HepG2 (cell line): ENCODE results near the gene NIT2. TPM values are rescaled to one million over a fixed set of nuclear protein-coding genes. Genes with fewer than 3 reads are reported as not detected.
A peak's percentile ranks its signal among the peaks of the same experiment; 100 is the strongest.

Experiments used
- ATAC-seq: fragments of 200-7000 bp; cut with Tn5 transposase; 3 replicates; pipeline ENCODE4 v1.9.1; 2020; ENCODE audit warnings: mild to moderate bottlenecking, moderate library complexity
- BruUV-seq: library from RNA; stranded (reverse); fragments of 400-500 nt; replicated peaks from 2 replicates; lab custom pipeline; 2021; lab: Mats Ljungman, UMichigan
- CTCF ChIA-PET: fragments of 300-600 bp; formaldehyde crosslinking; extraction: SDS; loops from one replicate; lab custom pipeline; 2021; ENCODE audit warnings: low total read pairs, inconsistent platforms, low intra/inter-chr PET ratio; lab: Yijun Ruan, JAX
- POLR2A ChIA-PET: fragments of 350-600 bp; sonication (Branson Sonifier 250); formaldehyde crosslinking; loops from one replicate; lab custom pipeline; 2020; ENCODE audit warnings: antibody characterized with exemption, inconsistent platforms; lab: Yijun Ruan, JAX
- DNase-seq: peaks from one replicate; pipeline ENCODE4 v3.0.0-alpha.2; 2015; ENCODE audit warnings: low spot score
- FAIRE-seq: peaks from 3 replicates; lab custom pipeline; 2011; peaks lifted over from hg19 to GRCh38; lab: Jason Lieb, UNC
- H2AFZ ChIP-seq: one replicate; pipeline ENCODE4 v1.6.1; 2011; ENCODE audit warnings: low read length, inconsistent platforms
- H3K27ac ChIP-seq: fragments of 300-600 bp; 3 replicates; pipeline ENCODE4 v1.8.0; 2011; ENCODE audit warnings: mixed run types, mild to moderate bottlenecking, mixed read lengths, low read length, inconsistent platforms; ENCODE audit not compliant: insufficient read depth; ENCODE audit errors: extremely low read length
- H3K27me3 ChIP-seq, 2 experiments: fragments of 200-600 bp in 1 of 2; 2 replicates in 1 of 2; 3 replicates in 1 of 2; pipeline versions ENCODE4 v1.6.0 to v1.8.0; 2011; ENCODE audit warnings: low read length in 2 of 2, mild to moderate bottlenecking in 2 of 2, moderate library complexity in 2 of 2, inconsistent platforms in 1 of 2; ENCODE audit not compliant: insufficient read depth in 2 of 2, control insufficient read depth in 1 of 2
- H3K36me3 ChIP-seq, 2 experiments: fragments of 200-600 bp in 1 of 2; replicated peaks in 1 of 2; 2 replicates in 1 of 2; 3 replicates in 1 of 2; pipeline versions ENCODE4 v1.5.1 to v1.8.0; 2011; ENCODE audit warnings: low read length in 2 of 2, inconsistent platforms in 1 of 2; ENCODE audit not compliant: insufficient read depth in 2 of 2, control insufficient read depth in 1 of 2
- H3K4me1 ChIP-seq: 2 replicates; pipeline ENCODE4 v1.5.1; 2012; ENCODE audit warnings: low read length, inconsistent platforms; ENCODE audit not compliant: insufficient read depth
- H3K4me2 ChIP-seq: 2 replicates; pipeline ENCODE4 v1.6.0; 2011; ENCODE audit warnings: low read depth, low read length, inconsistent platforms
- H3K4me3 ChIP-seq, 3 experiments: fragments of 200-600 bp in 1 of 3; sonication (generic), shearing (Covaris generic) in 1 of 3; replicated peaks in 1 of 3; 2 replicates each; pipeline ENCODE4 v1.5.1; 2011 to 2016; ENCODE audit warnings: low read length in 3 of 3, inconsistent platforms in 2 of 3, low read depth in 2 of 3, mild to moderate bottlenecking in 2 of 3, control low read depth in 1 of 3, mixed read lengths in 1 of 3; ENCODE audit not compliant: insufficient read depth in 1 of 3
- H3K79me2 ChIP-seq: one replicate; pipeline ENCODE4 v1.6.1; 2011; ENCODE audit warnings: low read length, inconsistent platforms; ENCODE audit not compliant: insufficient read depth
- H3K9ac ChIP-seq: 2 replicates; pipeline ENCODE4 v1.6.0; 2011; ENCODE audit warnings: mild to moderate bottlenecking, low read depth, low read length, inconsistent platforms; ENCODE audit not compliant: insufficient read depth
- H3K9me3 ChIP-seq: 2 replicates; pipeline ENCODE4 v1.5.1; 2012; ENCODE audit warnings: mild to moderate bottlenecking, low read length
- H4K20me1 ChIP-seq: 2 replicates; pipeline ENCODE4 v1.6.0; 2011; ENCODE audit warnings: inconsistent platforms, mild to moderate bottlenecking, low read length, moderate library complexity; ENCODE audit not compliant: insufficient read depth
- ELF4 ChIP-seq: sonication (generic); formaldehyde crosslinking; IDR thresholded peaks from 2 replicates; pipeline ENCODE4 v1.5.0; 2020; ENCODE audit warnings: missing genetic modification reagents, mild to moderate bottlenecking, moderate library complexity, borderline replicate concordance
- ERF ChIP-seq: IDR thresholded peaks from 2 replicates; pipeline ENCODE4 v1.6.1; 2018; ENCODE audit warnings: missing biosample characterization, missing genetic modification reagents
- ZNF138 ChIP-seq: sonication (generic); formaldehyde crosslinking; IDR thresholded peaks from 2 replicates; pipeline ENCODE4 v1.5.0; 2020; ENCODE audit warnings: mild to moderate bottlenecking, low read depth, missing genetic modification reagents
- ZNF235 ChIP-seq: sonication (generic); formaldehyde crosslinking; IDR thresholded peaks from 2 replicates; pipeline ENCODE4 v1.8.1; 2023; ENCODE audit warnings: mild to moderate bottlenecking, missing genetic modification reagents, borderline replicate concordance
- ZNF383 ChIP-seq: sonication (generic); formaldehyde crosslinking; IDR thresholded peaks from 2 replicates; pipeline ENCODE4 v1.4.0; 2020; ENCODE audit warnings: missing genetic modification reagents, mild to moderate bottlenecking, borderline replicate concordance
- ZNF552 ChIP-seq: sonication (generic); formaldehyde crosslinking; IDR thresholded peaks from 2 replicates; pipeline ENCODE4 v1.9.0; 2022; ENCODE audit warnings: missing genetic modification reagents, mild to moderate bottlenecking, borderline replicate concordance
- ZNF776 ChIP-seq: sonication (generic); formaldehyde crosslinking; IDR thresholded peaks from 2 replicates; pipeline ENCODE4 v1.4.0; 2020; ENCODE audit warnings: mild to moderate bottlenecking, missing genetic modification reagents
- ZNF816 ChIP-seq: sonication (generic); formaldehyde crosslinking; IDR thresholded peaks from 2 replicates; pipeline ENCODE4 v1.8.0; 2022; ENCODE audit warnings: missing genetic modification reagents, mild to moderate bottlenecking, borderline replicate concordance
- ZSCAN12 ChIP-seq: sonication (generic); formaldehyde crosslinking; IDR thresholded peaks from 2 replicates; pipeline ENCODE4 v1.9.0; 2021; ENCODE audit warnings: mild to moderate bottlenecking, missing genetic modification reagents
- WGBS: methylation state at CpG from one replicate; pipeline ENCODE4 v1.1.6; 2017; ENCODE audit warnings: low lambda C conversion rate; 5-methylcytosine and 5-hydroxymethylcytosine counted together
- in situ Hi-C: cut with HindIII; loops from 2 replicates; pipeline ENCODE4 v1.10.0; 2017; ENCODE audit warnings: low pct_unique_long_range_greater_than_20kb; ENCODE audit not compliant: extremely low pct_ligation_motif_present
- intact Hi-C: fragments of 100-400 bp; cut with micrococcal nuclease; formaldehyde crosslinking; loops from one replicate; pipeline ENCODE4 v1.10.0; 2022; ENCODE audit not compliant: unreplicated experiment
- polyA plus RNA-seq, 8 experiments: library from polyadenylated mRNA; depleted of rRNA in 3 of 8; stranded (reverse) in 7 of 8; unstranded in 1 of 8; fragments of >200 nt; fragmentation: Illumina TruSeq in 4 of 8; extraction: Trizol in 4 of 8; gene quantifications; 2 replicates each; pipeline versions ENCODE4 v1.2.1 to v1.2.3, GENCODE V29; 2011 to 2016; ENCODE audit warnings: low read depth in 4 of 8, missing spikeins in 1 of 8, mixed read lengths in 1 of 8; ENCODE audit not compliant: insufficient read depth in 1 of 8
- total RNA-seq, 5 experiments: library from RNA; depleted of rRNA; stranded (reverse); fragments of >200 nt; fragmentation: Illumina TruSeq; extraction: Trizol; gene quantifications; 2 replicates each; pipeline ENCODE4 v1.2.3, GENCODE V29; 2016; ENCODE audit warnings: low read depth in 1 of 5
- TF ChIP-seq, protein P1 (sequence below): sonication (generic); formaldehyde crosslinking; IDR thresholded peaks from 2 replicates; pipeline ENCODE4 v1.4.0; 2020; ENCODE audit warnings: missing genetic modification reagents, mild to moderate bottlenecking, borderline replicate concordance
- TF ChIP-seq, protein P2 (sequence below): IDR thresholded peaks from 2 replicates; pipeline ENCODE4 v1.6.1; 2016
- TF ChIP-seq, protein P3 (sequence below): sonication (generic); formaldehyde crosslinking; IDR thresholded peaks from 2 replicates; pipeline ENCODE4 v1.9.0; 2022; ENCODE audit warnings: low read depth, missing genetic modification reagents
- TF ChIP-seq, protein P4 (sequence below): sonication (generic); formaldehyde crosslinking; IDR thresholded peaks from 2 replicates; pipeline ENCODE4 v1.4.0; 2020; ENCODE audit warnings: missing genetic modification reagents
- TF ChIP-seq, protein P5 (sequence below): IDR thresholded peaks from 2 replicates; pipeline ENCODE4 v1.4.0; 2020; ENCODE audit warnings: mild to moderate bottlenecking, missing genetic modification reagents

The NIT2 gene
- total and polyA plus RNA-seq, 2 of the 13 experiments (the other 11 are each of a cell fraction or from before 2014, with no cell fraction given) = 43.4 to 49.1 TPM

DNA sequence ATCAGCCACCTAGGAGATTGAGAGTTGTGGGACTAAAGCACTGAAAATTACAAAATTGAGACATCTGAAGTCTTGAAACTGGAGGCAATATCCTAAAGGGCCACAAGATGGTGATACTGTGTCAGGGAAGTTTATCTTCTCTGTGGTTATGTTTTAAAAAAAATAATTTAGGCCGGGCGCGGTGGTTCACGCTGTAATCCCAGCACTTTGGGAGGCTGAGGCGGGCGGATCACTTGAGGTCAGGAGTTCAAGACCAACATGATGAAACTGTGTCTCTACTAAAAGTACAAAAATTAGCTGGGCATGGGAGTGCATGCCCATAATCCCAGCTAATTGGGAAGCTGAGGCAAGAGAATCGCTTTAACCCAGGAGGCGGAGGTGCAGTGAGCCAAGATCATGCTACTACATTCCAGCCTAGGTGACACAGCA, 17.9 kb upstream of the NIT2 start (continued):
- TF ChIP-seq, protein P1, sequence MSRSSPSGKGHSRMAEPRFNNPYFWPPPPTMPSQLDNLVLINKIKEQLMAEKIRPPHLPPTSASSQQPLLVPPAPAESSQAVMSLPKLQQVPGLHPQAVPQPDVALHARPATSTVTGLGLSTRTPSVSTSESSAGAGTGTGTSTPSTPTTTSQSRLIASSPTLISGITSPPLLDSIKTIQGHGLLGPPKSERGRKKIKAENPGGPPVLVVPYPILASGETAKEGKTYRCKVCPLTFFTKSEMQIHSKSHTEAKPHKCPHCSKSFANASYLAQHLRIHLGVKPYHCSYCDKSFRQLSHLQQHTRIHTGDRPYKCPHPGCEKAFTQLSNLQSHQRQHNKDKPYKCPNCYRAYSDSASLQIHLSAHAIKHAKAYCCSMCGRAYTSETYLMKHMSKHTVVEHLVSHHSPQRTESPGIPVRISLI (CRISPR knock-in tag) = peak; percentile 42; the same call in 1 of the 2 replicates

GRCh38 chr3:100317912-100318311, 16.6 kb upstream of the NIT2 start:
- DNase-seq (no peak), FAIRE-seq (no peak), ATAC-seq (no peak)
- ChIA-PET CTCF (no interaction called here), POLR2A (no interaction called here)
- Histone ChIP-seq H3K27me3 (no peaks in the 10 kb centered on the region), H3K9ac (no peak overlapping the region), H2AFZ (no peak overlapping the region), H3K4me2 (no peak overlapping the region), H3K4me3 (no peak overlapping the region), H3K27ac (no peak overlapping the region), H3K36me3 (peaks cover 2 to 20% of the 10 kb centered on the region in 2 experiments; a peak in 2 of 5 replicates), H3K9me3 (no peaks in the 10 kb centered on the region), H3K79me2 (no peaks in the 10 kb centered on the region), H3K4me1 (no peaks in the 10 kb centered on the region), H4K20me1 (no peaks in the 10 kb centered on the region)
- intact Hi-C loops (loop anchor here (2.0 to 10.0 kb wide), 2 partner anchors 145 to 397 kb away; no protein-coding TSS in a partner anchor), in situ Hi-C loops (loop anchor here (10.0 kb wide), 1 partner anchor 277 kb away; no protein-coding TSS in a partner anchor)
- 94% methylated on average over 2 of the region's 2 CpGs for whole genome bisulfite sequencing
- no TSS peak for BruUV-seq
- TF ChIP-seq ZNF383 (CRISPR knock-in tag) (no peak), ZNF138 (CRISPR knock-in tag) (no peak), ZNF552 (CRISPR knock-in tag) (no peak), ZNF816 (CRISPR knock-in tag) (no peak), ZSCAN12 (CRISPR knock-in tag) (no peak), ZNF235 (CRISPR knock-in tag) (no peak), ERF (CRISPR knock-in tag) (no peak), ZNF776 (no peak), ELF4 (CRISPR knock-in tag) (no peak)
- TF ChIP-seq, protein P2, sequence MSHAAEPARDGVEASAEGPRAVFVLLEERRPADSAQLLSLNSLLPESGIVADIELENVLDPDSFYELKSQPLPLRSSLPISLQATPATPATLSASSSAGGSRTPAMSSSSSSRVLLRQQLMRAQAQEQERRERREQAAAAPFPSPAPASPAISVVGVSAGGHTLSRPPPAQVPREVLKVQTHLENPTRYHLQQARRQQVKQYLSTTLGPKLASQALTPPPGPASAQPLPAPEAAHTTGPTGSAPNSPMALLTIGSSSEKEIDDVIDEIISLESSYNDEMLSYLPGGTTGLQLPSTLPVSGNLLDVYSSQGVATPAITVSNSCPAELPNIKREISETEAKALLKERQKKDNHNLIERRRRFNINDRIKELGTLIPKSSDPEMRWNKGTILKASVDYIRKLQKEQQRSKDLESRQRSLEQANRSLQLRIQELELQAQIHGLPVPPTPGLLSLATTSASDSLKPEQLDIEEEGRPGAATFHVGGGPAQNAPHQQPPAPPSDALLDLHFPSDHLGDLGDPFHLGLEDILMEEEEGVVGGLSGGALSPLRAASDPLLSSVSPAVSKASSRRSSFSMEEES = no peak
- TF ChIP-seq, protein P3, sequence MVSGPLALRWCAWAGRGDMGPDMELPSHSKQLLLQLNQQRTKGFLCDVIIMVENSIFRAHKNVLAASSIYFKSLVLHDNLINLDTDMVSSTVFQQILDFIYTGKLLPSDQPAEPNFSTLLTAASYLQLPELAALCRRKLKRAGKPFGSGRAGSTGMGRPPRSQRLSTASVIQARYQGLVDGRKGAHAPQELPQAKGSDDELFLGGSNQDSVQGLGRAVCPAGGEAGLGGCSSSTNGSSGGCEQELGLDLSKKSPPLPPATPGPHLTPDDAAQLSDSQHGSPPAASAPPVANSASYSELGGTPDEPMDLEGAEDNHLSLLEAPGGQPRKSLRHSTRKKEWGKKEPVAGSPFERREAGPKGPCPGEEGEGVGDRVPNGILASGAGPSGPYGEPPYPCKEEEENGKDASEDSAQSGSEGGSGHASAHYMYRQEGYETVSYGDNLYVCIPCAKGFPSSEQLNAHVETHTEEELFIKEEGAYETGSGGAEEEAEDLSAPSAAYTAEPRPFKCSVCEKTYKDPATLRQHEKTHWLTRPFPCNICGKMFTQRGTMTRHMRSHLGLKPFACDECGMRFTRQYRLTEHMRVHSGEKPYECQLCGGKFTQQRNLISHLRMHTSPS (CRISPR knock-in tag) = no peak
- TF ChIP-seq, protein P4, sequence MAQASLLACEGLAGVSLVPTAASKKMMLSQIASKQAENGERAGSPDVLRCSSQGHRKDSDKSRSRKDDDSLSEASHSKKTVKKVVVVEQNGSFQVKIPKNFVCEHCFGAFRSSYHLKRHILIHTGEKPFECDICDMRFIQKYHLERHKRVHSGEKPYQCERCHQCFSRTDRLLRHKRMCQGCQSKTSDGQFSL (CRISPR knock-in tag) = no peak
- TF ChIP-seq, protein P5, sequence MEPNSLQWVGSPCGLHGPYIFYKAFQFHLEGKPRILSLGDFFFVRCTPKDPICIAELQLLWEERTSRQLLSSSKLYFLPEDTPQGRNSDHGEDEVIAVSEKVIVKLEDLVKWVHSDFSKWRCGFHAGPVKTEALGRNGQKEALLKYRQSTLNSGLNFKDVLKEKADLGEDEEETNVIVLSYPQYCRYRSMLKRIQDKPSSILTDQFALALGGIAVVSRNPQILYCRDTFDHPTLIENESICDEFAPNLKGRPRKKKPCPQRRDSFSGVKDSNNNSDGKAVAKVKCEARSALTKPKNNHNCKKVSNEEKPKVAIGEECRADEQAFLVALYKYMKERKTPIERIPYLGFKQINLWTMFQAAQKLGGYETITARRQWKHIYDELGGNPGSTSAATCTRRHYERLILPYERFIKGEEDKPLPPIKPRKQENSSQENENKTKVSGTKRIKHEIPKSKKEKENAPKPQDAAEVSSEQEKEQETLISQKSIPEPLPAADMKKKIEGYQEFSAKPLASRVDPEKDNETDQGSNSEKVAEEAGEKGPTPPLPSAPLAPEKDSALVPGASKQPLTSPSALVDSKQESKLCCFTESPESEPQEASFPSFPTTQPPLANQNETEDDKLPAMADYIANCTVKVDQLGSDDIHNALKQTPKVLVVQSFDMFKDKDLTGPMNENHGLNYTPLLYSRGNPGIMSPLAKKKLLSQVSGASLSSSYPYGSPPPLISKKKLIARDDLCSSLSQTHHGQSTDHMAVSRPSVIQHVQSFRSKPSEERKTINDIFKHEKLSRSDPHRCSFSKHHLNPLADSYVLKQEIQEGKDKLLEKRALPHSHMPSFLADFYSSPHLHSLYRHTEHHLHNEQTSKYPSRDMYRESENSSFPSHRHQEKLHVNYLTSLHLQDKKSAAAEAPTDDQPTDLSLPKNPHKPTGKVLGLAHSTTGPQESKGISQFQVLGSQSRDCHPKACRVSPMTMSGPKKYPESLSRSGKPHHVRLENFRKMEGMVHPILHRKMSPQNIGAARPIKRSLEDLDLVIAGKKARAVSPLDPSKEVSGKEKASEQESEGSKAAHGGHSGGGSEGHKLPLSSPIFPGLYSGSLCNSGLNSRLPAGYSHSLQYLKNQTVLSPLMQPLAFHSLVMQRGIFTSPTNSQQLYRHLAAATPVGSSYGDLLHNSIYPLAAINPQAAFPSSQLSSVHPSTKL (CRISPR knock-in tag) = no peak
